Measurements from ENCODE around the gene ATXN7L3B. TPM values are rescaled to one million over a fixed set of nuclear protein-coding genes. Genes with fewer than 3 reads are reported as not detected.
A peak's percentile ranks its signal among the peaks of the same experiment; 100 is the strongest.

ATXN7L3B gene
- total RNA-seq, 1 experiment from 2014 or later, result 53.1 TPM

GRCh38 chr12:74584483-74585062, 46.9 kb downstream of the ATXN7L3B start:
- Histone ChIP-seq H3K9me3 (replicated peaks) (no peaks in the 10 kb centered on the region), H3K27me3 (no peaks in the 10 kb centered on the region), H3K4me3 (no peak overlapping the region), H3K36me3 (no peaks in the 10 kb centered on the region), H3K27ac (0 out of 2 replicates have a peak overlapping the region, but pooled peaks have one; percentile 76), H3K4me1 (peaks cover 25% of the 10 kb centered on the region)
- peak in 1 of 2 experiments; percentile 17 for DNase-seq

- Histone ChIP-seq H3K36me3 (no peaks in the 10 kb centered on the region), H3K27me3 (no peaks in the 10 kb centered on the region), H3K9me3 (replicated peaks) (no peaks in the 10 kb centered on the region), H3K27ac (peak overlapping the region; percentile 76), H3K4me1 (peaks cover 25% of the 10 kb centered on the region), H3K4me3 (peak overlapping the region; percentile 3; the same call in 1 of the 2 replicates)
- DNase-seq, result peak; percentile 56 to 74
These were observed 48.6 kb downstream of the ATXN7L3B start for GRCh38 chr12:74586251-74586650.
